HepG2 (cell line): Measurements from ENCODE around the gene C2orf78. TPM values are rescaled to one million over a fixed set of nuclear protein-coding genes. Genes with fewer than 3 reads are reported as not detected.

Experiments
- ELF3 ChIP-seq: IDR thresholded peaks from 2 replicates; pipeline ENCODE4 v1.6.1; 2016; ENCODE audit warnings: missing genetic modification reagents, missing compliant biosample characterization
- HCFC1 ChIP-seq: fragments of 150-350 bp; IDR thresholded peaks from 2 replicates; pipeline ENCODE4 v1.6.1; 2014; ENCODE audit warnings: low read depth, low read length
- ISL2 ChIP-seq: sonication (generic); formaldehyde crosslinking; IDR thresholded peaks from 2 replicates; pipeline ENCODE4 v1.5.0; 2020; ENCODE audit warnings: missing genetic modification reagents
- MYC ChIP-seq: sonication (generic); formaldehyde crosslinking; IDR thresholded peaks from 2 replicates; pipeline ENCODE4 v1.9.0; 2021; ENCODE audit warnings: missing genetic modification reagents, borderline replicate concordance
- NCOA1 ChIP-seq: sonication (generic); formaldehyde crosslinking; IDR thresholded peaks from 2 replicates; pipeline ENCODE4 v1.9.0; 2021; ENCODE audit warnings: missing genetic modification reagents
- NRL ChIP-seq: sonication (generic); formaldehyde crosslinking; IDR thresholded peaks from 2 replicates; pipeline ENCODE4 v1.5.0; 2020; ENCODE audit warnings: missing genetic modification reagents, mild to moderate bottlenecking, moderate library complexity, borderline replicate concordance
- PLRG1 ChIP-seq: fragments of 450-650 bp; conservative IDR thresholded peaks from 2 replicates; pipeline ENCODE4 v1.6.1; 2016
- TBX3 ChIP-seq: fragments of 450-650 bp; IDR thresholded peaks from 2 replicates; pipeline ENCODE4 v1.6.1; 2017; ENCODE audit warnings: antibody characterized with exemption, mild to moderate bottlenecking, inconsistent platforms, borderline replicate concordance
- TCF12 ChIP-seq, 2 experiments: fragments of 450-650 bp in 1 of 2; sonication (generic) in 1 of 2; formaldehyde crosslinking in 1 of 2; IDR thresholded peaks; 2 replicates each; pipeline versions ENCODE4 v1.6.1 to v1.8.0; 2017 to 2022; ENCODE audit warnings: antibody characterized with exemption in 1 of 2, mild to moderate bottlenecking in 1 of 2, missing genetic modification reagents in 1 of 2, moderate library complexity in 1 of 2
- ZC3H13 ChIP-seq: sonication (generic); formaldehyde crosslinking; IDR thresholded peaks from 2 replicates; pipeline ENCODE4 v1.8.1; 2023; ENCODE audit warnings: mild to moderate bottlenecking, missing genetic modification reagents, moderate library complexity
- ZNF335 ChIP-seq: sonication (generic); formaldehyde crosslinking; IDR thresholded peaks from 2 replicates; pipeline ENCODE4 v1.4.0; 2020; ENCODE audit warnings: missing genetic modification reagents
- ZNF556 ChIP-seq: sonication (generic); formaldehyde crosslinking; IDR thresholded peaks from 2 replicates; pipeline ENCODE4 v1.4.0; 2020; ENCODE audit warnings: mild to moderate bottlenecking, missing genetic modification reagents, borderline replicate concordance
- polyA plus RNA-seq, 8 experiments: library from polyadenylated mRNA; depleted of rRNA in 3 of 8; stranded (reverse) in 7 of 8; unstranded in 1 of 8; fragments of >200 nt; fragmentation: Illumina TruSeq in 4 of 8; extraction: Trizol in 4 of 8; gene quantifications; 2 replicates each; pipeline versions ENCODE4 v1.2.1 to v1.2.3, GENCODE V29; 2011 to 2016; ENCODE audit warnings: low read depth in 4 of 8, missing spikeins in 1 of 8, mixed read lengths in 1 of 8; ENCODE audit not compliant: insufficient read depth in 1 of 8
- total RNA-seq, 5 experiments: library from RNA; depleted of rRNA; stranded (reverse); fragments of >200 nt; fragmentation: Illumina TruSeq; extraction: Trizol; gene quantifications; 2 replicates each; pipeline ENCODE4 v1.2.3, GENCODE V29; 2016; ENCODE audit warnings: low read depth in 1 of 5
- TF ChIP-seq, protein P1 (sequence below): sonication (generic); formaldehyde crosslinking; conservative IDR thresholded peaks from 2 replicates; pipeline ENCODE4 v1.4.0; 2020; ENCODE audit warnings: mild to moderate bottlenecking, missing genetic modification reagents, moderate library complexity
- TF ChIP-seq, protein P2 (sequence below): sonication (generic); formaldehyde crosslinking; IDR thresholded peaks from 2 replicates; pipeline ENCODE4 v1.4.0; 2020; ENCODE audit warnings: missing genetic modification reagents, mild to moderate bottlenecking, borderline replicate concordance
- TF ChIP-seq, protein P3 (sequence below): sonication (generic); formaldehyde crosslinking; conservative IDR thresholded peaks from 2 replicates; pipeline ENCODE4 v1.5.0; 2020; ENCODE audit warnings: missing genetic modification reagents
- TF ChIP-seq, protein P4 (sequence below): sonication (generic); formaldehyde crosslinking; IDR thresholded peaks from 2 replicates; pipeline ENCODE4 v1.4.0; 2020; ENCODE audit warnings: missing genetic modification reagents

The C2orf78 gene
- total and polyA plus RNA-seq, 2 of the 13 experiments (the other 11 are each of a cell fraction or from before 2014, with no cell fraction given) = not detected

DNA sequence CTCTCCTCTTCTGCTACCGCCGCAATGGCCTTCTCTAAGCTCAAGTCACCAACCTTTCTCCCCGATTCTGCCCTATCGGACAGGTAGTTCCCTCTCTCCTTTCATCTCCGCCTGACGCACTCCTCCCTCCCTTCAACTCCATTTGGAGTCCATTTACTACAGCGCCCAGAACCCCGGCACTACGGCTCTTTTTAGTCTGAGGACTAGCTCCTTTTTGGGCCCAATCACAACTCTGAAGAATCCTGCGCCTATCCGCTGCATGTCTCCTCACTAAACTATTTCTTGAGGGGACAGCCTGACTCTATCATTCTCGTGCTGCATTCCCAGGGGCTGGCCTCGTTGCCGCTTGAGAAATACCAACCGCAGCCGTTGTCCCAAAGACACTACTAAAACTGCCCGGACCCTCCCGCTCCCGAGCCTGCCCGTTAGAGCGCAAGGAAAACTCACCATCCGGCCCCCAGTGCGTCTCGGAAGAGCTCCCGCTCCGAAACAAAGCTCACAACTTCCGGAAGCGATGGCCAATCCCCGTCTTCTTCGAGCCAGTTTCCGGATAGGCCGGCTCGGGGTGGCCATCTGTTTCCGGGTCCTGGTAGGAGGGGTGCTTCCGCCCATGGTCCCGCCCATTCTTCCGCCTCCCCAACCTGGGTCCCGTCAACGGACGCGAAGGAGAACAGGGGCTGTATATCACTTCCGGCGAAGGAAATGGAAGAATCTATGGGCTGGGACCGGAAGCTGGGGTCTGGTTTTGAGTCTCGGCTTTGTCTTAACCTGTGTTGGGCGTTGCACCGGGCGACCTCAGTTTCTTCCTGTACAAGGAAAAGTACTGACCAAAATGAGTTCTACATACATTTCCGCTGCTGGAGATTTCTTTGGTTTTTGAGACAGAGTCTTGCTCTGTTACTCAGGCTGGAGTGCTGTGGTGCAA is 46.9 kb upstream of the C2orf78 start, which contains the start of gene TPRKB (continued):
- TF ChIP-seq, protein P1, sequence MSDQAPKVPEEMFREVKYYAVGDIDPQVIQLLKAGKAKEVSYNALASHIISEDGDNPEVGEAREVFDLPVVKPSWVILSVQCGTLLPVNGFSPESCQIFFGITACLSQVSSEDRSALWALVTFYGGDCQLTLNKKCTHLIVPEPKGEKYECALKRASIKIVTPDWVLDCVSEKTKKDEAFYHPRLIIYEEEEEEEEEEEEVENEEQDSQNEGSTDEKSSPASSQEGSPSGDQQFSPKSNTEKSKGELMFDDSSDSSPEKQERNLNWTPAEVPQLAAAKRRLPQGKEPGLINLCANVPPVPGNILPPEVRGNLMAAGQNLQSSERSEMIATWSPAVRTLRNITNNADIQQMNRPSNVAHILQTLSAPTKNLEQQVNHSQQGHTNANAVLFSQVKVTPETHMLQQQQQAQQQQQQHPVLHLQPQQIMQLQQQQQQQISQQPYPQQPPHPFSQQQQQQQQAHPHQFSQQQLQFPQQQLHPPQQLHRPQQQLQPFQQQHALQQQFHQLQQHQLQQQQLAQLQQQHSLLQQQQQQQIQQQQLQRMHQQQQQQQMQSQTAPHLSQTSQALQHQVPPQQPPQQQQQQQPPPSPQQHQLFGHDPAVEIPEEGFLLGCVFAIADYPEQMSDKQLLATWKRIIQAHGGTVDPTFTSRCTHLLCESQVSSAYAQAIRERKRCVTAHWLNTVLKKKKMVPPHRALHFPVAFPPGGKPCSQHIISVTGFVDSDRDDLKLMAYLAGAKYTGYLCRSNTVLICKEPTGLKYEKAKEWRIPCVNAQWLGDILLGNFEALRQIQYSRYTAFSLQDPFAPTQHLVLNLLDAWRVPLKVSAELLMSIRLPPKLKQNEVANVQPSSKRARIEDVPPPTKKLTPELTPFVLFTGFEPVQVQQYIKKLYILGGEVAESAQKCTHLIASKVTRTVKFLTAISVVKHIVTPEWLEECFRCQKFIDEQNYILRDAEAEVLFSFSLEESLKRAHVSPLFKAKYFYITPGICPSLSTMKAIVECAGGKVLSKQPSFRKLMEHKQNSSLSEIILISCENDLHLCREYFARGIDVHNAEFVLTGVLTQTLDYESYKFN (CRISPR knock-in tag) = peak; percentile 54
- TF ChIP-seq NCOA1 (CRISPR knock-in tag) = 0 out of 2 replicates have a peak, but pooled peaks have one; percentile 26
- TF ChIP-seq TCF12 (IDR thresholded peaks at IDR 0.05) = no peak
- no peak for TF ChIP-seq TCF12 (CRISPR knock-in tag; IDR thresholded peaks at IDR 0.05)
- TF ChIP-seq ZNF556 (CRISPR knock-in tag) = peak; percentile 78; the same call in 1 of the 2 replicates
- peak; percentile 83 for TF ChIP-seq ZC3H13 (CRISPR knock-in tag)
- peak; percentile 98 for TF ChIP-seq ZNF335 (CRISPR knock-in tag)
- TF ChIP-seq, protein P2, sequence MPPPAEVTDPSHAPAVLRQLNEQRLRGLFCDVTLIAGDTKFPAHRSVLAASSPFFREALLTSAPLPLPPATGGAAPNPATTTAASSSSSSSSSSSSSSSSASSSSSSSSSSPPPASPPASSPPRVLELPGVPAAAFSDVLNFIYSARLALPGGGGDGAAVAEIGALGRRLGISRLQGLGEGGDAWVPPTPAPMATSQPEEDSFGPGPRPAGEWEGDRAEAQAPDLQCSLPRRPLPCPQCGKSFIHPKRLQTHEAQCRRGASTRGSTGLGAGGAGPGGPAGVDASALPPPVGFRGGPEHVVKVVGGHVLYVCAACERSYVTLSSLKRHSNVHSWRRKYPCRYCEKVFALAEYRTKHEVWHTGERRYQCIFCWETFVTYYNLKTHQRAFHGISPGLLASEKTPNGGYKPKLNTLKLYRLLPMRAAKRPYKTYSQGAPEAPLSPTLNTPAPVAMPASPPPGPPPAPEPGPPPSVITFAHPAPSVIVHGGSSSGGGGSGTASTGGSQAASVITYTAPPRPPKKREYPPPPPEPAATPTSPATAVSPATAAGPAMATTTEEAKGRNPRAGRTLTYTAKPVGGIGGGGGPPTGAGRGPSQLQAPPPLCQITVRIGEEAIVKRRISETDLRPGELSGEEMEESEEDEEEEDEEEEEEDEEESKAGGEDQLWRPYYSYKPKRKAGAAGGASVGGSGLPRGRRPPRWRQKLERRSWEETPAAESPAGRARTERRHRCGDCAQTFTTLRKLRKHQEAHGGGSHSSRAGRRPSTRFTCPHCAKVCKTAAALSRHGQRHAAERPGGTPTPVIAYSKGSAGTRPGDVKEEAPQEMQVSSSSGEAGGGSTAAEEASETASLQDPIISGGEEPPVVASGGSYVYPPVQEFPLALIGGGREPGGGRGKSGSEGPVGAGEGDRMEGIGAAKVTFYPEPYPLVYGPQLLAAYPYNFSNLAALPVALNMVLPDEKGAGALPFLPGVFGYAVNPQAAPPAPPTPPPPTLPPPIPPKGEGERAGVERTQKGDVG (CRISPR knock-in tag) = peak; percentile 71; the same call in 1 of the 2 replicates
- TF ChIP-seq MYC (CRISPR knock-in tag) = peak; percentile 68
- TF ChIP-seq, protein P3, sequence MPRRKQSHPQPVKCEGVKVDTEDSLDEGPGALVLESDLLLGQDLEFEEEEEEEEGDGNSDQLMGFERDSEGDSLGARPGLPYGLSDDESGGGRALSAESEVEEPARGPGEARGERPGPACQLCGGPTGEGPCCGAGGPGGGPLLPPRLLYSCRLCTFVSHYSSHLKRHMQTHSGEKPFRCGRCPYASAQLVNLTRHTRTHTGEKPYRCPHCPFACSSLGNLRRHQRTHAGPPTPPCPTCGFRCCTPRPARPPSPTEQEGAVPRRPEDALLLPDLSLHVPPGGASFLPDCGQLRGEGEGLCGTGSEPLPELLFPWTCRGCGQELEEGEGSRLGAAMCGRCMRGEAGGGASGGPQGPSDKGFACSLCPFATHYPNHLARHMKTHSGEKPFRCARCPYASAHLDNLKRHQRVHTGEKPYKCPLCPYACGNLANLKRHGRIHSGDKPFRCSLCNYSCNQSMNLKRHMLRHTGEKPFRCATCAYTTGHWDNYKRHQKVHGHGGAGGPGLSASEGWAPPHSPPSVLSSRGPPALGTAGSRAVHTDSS (CRISPR knock-in tag) = no peak
- TF ChIP-seq PLRG1 = no peak
- TF ChIP-seq TBX3 = no peak
- TF ChIP-seq ISL2 (CRISPR knock-in tag) = no peak; the same call in 1 of the 2 replicates
- TF ChIP-seq, protein P4, sequence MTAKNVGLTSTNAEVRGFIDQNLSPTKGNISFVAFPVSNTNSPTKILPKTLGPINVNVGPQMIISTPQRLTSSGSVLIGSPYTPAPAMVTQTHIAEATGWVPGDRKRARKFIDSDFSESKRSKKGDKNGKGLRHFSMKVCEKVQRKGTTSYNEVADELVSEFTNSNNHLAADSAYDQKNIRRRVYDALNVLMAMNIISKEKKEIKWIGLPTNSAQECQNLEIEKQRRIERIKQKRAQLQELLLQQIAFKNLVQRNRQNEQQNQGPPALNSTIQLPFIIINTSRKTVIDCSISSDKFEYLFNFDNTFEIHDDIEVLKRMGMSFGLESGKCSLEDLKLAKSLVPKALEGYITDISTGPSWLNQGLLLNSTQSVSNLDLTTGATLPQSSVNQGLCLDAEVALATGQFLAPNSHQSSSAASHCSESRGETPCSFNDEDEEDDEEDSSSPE (CRISPR knock-in tag) = peak; percentile 97
- TF ChIP-seq HCFC1 = peak; percentile 71
- peak; percentile 97 for TF ChIP-seq ELF3 (CRISPR knock-in tag)
- TF ChIP-seq NRL (CRISPR knock-in tag) = peak; percentile 84
